Transverse colon (tissue), 4 donors: Measurements from ENCODE around the gene GPR18.

ENCODE experiments used
- CTCF ChIP-seq, 5 experiments: fragments of 200-600 bp in 3 of 5; fragments of 450-650 bp in 2 of 5; sonication (generic) in 3 of 5; IDR thresholded peaks; 1 replicate in 2 of 5; 2 replicates in 3 of 5; pipeline ENCODE4 v1.5.1; 2016 to 2017; ENCODE audit warnings: antibody characterized with exemption in 5 of 5, inconsistent platforms in 3 of 5, mild to moderate bottlenecking in 2 of 5, moderate library complexity in 1 of 5
- POLR2AphosphoS5 ChIP-seq, 3 donors: sonication (generic); formaldehyde crosslinking; IDR thresholded peaks; one replicate each; pipeline ENCODE4 v1.6.1; 2016; ENCODE audit warnings: antibody characterized with exemption in 3 of 3

DNA sequence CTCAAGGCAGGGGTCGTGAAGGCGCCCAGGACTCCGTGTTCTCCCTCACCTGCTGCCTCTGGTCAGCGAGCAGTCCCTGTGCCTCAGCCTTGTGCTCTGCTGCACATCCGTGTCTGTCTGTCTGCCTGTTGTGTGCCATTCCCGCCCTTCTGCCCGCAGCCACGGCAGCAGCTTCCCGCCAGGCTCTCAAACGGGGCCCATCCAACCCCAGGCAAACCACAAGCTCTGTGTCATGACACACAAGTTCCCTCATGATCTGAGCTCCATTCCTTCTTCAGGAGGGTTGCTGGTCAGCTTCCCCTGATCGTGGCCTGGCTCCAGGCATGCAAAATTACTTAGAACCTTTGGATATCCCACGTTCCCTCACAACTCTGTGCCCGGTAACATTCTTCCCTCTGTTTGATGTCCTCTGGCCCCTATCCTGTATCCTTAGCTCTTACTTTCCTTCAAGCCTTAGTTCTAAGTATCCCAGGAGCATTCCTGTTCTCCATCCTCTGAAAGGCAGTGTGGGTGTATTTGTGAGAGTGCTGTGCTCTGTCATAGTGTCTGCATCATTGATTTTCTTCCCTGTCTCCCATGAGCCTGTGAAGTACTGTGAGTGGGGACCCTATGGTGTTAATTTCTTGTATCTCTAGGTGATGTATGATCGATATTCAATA lies 45.8 kb upstream of the GPR18 start:
- TF ChIP-seq POLR2AphosphoS5 (IDR thresholded peaks at IDR 0.05) (peak in 1 of 3 donors; percentile 48), CTCF (IDR thresholded peaks at IDR 0.05) (no peak)
